ENCODE measurements around the gene HS6ST1.

HS6ST1 gene

DNA sequence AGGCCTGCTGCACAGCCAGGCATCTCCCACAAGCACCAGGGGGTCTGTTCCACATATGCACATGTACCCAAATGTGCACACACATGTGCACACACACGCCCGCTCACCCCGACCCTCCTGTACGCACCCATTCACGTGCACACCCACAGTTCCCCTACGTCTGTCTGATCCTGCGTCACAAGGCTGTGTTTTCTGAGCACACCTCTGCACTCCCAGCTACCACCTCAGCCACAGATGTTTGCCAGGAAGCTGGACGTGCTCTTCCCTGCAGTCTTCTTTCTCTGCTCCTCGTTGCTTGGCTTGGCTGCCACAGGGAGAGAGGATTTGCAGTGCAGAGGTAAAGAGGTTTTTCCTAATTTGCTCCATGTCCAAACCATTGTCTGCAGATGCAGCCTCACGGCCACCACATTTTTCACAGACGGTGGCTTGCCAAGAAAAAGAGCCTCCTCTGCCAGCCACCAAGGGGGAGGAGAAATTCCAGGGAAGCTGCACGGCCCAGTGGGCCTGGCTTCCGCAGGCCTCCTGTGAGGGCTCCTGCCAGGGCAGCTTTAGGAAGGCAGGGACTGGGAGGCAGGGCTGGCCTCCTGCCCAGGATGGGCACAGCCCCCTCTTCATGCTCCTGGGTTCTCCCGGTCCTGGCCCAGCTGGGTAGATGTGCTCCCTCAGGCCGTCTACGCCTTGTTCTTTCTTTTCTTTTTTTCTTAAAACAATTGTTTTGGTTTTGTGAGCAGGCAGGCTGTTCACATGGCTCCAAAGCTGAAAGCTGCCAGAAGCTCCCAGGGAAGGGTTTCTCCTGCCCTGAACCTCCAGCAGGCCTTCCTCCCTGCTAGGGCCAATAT is 29.3 kb upstream of the HS6ST1 start:
- peak; percentile 80 to 94 for DNase-seq

DNA sequence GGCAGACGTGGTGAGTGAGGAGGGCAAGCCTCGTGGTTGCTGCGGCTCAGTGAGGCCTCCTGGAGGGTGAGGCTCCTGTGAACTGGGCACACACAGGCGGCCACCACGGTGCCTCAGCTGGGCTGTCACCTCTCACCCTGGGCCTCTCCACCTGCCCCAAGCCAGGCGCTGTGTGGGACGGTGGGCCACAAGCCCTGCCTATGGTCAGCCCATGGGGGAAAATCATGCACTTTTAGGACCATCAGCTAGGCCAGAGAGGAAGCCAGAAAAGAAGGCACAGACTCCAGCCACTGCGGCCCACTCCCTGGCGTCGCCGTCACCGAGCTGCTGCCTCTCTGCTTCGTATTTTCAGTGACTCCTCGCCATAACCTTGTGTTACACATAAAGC is 28.5 kb upstream of the HS6ST1 start:
- DNase-seq: no peak

DNA sequence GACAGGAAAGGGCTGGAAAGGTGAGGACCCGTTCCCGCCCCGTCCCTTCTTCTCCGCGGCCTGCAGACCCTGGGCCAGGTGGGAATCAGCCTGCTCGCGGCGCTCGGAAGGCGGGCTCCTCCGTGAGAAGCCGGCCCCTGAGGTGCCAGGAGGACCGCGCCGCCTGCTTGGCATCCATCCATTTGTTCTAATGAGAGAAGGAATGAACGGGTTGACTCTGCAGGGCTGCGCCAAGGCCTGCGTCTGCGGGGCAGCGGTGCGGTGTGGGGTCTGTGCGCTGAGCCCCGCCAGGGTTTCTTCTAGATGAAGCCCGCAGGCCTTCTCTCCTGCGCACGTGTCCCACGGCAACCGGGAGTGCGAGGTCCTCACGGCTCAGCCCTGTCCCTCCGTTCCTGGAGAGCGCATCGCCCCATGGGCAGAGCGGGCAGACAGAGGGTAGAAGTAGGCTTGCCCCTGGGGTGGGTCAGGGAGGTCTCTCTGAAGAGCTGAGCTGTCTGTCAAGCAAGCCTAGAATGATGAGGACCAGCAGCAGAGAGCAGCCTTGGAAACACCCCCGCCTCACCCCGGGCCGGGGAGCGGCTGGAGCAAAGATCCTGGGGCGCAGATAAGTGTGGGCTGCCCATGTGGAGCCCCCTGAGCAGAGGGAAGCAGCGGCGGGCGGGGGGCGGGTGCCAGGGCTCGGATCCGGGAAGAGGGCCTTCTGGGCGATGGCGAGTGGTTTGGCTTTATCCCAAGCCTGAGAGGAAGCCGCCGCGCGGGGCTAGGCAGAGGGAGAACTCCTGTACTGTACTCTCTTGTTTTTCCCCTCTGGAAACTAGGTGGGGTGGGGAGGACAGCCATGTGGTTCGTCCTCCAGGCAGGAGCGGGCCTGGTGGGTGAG is 27.9 kb upstream of the HS6ST1 start:
- DNase-seq: no peak

DNA sequence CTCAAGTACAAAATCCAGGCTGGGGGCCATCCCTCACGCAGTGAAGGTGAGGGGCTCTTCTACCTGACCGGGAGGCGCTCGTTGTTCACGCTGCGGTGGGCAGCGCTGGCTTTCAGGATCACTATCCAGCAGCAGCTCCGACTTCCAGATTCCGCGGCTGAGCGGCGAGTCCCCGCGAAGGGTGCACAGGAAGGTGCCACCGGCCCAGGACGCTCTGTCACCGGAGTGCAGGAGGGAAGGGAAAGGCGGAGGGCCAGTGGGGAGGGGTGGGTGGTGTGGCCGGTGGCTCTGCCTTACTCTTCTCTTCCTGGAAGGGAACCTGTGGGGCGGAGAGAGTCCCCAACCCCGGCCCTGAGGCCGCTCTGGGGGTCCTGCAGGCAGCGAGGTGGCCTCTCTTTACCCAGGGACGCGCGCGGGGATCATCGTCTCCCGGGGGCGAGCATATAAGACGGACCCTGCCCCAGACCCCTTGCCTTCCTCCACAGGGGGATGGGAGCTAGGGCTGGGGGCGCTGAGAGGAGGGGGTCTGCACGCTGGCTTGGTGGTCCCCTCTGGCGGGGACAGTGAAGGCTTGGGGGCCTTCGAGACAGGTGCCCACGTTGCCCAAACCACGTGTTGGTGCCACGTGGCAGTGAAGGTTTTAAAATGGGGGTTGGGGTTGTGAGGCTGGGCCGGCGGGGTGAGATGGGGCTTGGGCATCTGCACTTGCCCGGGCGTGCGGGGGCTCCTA is 26.9 kb upstream of the HS6ST1 start:
- DNase-seq: no peak

DNA sequence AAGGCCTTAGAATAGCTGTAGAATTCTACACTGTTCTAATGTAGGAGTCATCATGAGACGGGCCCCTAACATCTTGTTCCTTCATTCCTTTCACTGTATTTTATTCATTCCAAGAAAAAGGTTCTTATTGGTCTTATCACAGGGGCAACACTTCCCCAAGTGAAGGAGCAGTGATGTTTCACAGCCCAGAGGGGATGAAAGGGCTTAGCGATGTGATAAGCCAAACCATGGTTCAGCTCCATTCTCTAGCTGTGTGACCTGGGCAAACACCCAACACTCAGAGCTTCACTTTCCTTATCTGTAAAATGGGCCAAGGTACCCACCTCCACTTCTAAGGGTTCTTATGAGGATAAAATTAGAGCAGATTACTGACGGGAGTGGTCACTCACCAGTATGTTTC is 25.4 kb upstream of the HS6ST1 start:
- DNase-seq: no peak

DNA sequence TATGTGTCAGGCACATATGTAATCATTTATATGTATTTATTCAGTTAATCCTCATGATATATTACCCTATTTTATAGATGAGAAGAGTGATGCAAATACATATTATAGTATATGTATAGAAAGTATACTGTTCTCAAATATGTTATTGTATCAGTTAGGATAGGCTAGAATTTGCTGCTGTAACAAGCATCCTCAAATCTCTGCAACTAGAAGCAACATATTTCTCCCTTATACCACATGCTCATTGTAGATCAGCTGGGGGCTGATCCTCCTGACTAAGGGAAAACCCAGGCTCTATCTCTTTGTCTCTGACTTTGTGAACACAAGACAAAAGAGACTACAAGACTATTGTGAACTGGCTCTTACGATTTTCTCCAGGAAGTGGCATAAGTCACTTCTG is 24.8 kb upstream of the HS6ST1 start:
- DNase-seq: no peak

DNA sequence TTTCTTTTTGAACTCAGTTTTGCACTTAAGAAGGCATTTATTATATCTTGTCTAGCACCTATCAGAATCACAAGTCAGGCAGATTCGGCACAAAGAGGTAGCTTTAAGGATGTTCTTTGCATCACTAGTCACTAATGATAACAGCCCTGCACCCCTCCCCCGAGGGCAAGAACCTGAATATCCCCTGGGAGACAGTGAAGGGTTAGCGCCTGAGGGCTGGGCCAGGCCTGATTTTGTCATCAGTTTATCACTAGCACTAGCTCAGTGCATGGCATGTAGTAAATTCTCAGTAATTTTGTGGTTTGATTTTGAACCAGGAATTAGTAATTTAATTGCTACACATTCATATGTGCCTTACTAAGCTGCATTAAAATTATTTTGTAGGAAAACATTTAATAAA is 23.9 kb upstream of the HS6ST1 start:
- no peak for DNase-seq

DNA sequence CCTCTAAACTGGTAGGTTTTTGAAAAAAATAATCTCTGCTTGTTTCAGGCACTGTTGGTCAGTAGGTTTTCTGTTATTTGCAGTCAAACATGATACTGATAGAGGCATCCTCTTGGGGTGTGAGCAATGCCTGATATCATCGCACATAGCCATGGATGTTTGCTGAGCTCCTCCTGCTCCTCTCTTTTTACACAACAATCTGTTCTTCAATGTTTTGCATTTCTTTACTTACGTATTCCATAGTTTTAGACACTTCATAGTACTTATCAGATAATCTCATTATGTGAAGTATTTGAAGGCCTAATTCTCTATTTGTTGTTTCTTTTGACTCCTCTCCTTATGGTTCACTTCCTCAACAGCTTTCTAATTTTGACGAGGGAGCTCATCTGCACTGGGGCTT is 23.0 kb upstream of the HS6ST1 start:
- DNase-seq: no peak

DNA sequence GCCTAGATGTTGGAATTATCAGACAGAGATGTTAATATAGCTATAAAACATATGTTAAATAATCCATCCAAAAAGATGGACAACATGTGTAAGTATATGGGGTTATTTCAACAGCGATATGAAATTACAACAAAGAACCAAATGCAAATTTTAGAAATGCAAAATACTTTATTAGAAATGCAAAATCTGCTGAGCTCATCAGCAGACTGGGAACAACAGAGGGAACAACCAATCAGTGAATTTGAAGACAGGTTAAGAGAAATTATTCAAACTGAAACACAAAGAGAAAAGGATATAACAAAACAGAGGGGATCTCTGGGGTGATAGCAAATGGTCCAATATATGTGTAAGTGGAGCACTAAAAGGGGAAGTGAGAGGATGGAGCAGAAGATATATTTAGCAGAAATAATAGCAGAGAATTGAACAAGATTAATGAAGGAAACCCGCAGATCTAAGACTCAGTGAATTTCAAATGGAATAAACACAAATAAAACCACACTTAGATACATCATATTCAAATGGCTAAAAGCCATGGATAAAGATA is 13.5 kb upstream of the HS6ST1 start:
- no peak for DNase-seq

DNA sequence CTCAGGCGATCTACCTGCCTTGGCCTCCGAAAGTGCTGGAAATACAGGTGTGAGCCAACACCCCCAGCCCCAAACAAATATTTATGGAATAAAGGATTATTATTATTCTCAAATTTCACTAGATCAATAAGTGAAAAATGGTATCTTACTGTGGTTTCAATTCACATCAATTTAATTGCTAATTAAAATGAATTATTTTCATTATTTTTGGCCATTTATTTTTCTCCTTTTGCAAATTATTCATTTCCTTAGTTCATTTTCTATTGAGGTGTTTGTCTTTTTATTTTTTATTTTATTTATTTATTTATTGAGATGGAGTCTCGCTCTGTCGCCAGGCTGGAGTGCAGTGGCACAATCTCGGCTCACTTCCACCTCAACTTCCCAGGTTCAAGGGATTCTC is 11.9 kb upstream of the HS6ST1 start:
- DNase-seq: no peak

DNA sequence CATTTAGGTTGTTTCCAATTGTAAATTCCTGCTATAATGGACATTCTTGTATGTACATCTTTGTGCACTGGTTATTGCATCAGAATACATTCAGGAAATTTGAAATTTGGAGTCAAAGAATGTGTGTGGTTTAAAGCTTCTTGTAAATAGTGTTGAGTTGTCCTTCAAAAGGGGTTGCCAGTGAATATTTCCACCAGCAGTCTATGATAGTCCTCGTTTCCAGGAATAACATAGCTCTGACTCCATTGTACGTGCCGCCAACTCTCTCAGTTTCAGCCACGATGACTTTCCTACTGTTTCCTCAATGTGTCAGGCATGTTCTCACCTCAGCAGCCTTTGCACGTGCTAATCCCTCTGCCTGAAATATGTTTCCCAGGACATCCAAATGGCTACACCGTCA is 10.9 kb upstream of the HS6ST1 start:
- DNase-seq: no peak

DNA sequence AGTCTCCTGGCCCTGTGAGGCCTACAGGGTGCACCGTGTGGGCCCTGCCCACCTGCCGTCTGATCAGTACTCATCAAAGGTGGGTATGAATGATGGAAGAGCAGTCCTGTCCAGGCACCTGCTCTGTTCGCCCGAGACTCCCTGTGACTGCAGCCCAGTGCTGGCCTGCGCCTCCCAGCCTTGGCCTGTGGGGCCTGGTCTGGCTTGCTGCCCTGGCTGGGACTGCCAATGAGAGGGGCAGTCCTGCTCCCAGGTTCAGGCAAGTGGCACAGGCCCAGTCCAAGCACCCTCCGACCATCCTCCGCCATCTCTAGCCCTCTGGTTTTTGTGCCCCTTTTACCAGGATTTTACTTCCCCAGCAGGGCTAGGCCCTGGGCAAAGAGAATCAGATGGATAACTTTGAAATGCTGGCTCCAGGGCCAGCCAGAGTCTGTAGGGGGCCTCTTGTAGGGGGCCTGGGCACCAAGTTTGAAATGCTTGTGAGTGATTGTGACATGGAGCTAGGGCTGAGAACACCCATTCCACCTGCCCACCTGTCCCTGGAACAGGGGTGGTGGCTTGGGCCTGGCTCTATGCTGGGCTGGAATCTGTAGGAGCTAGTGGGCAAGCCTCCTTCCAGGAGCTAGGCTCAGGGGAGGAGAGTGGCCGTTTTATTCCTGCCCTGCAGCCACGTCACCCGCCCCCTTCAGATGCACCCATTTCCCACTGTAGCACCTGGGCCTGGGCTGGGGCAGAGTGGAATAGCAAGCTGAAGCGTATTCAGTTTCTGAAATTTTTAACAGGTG is 8.7 kb upstream of the HS6ST1 start:
- no peak for DNase-seq

DNA sequence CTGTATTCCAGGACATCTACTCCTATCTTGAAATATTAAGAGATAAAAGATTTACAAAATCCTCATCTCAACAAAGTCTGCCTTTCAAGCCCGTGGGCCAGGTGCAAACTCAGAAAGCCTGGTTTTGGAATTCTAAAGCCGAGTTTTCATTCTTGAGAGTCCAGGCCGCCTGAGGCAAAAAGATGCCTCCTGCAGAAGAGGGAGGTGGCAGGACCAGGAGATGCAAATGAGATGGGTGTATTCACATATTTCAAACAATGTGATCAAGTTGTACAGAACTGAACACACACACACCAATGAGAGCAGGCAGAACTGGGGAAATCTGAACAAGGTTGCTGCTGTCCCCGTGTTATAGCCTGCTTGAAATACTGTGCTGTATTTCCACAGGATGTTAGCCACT is 7.7 kb upstream of the HS6ST1 start:
- DNase-seq: no peak

DNA sequence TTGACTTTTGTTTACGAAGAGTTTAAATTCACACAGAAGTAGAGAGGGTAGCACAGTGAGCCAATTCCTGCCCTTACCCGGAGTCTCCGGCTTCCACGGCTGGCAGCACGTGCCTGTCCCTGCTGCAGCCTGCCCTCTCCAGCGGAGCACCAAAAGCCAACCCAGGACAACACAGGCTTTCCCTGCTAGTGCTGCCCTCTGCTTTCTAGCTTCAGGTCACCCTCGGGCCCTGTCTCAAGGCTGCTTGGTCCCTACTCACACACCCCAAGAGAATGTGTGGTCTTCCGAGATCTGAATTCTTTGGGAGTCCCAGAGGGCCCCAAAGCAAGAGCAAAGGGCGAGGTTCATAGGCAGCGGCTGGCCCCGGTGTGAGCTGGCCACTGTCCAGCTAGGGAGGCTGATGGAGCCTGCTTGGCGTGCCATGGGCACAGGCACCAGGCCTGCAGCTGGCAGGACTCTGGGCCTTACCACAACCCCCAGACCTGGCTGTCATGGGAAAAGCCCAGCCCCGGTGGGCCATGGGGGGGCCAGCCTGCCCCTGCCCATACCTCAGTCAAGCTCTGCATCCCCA is 7.0 kb upstream of the HS6ST1 start:
- no peak for DNase-seq

DNA sequence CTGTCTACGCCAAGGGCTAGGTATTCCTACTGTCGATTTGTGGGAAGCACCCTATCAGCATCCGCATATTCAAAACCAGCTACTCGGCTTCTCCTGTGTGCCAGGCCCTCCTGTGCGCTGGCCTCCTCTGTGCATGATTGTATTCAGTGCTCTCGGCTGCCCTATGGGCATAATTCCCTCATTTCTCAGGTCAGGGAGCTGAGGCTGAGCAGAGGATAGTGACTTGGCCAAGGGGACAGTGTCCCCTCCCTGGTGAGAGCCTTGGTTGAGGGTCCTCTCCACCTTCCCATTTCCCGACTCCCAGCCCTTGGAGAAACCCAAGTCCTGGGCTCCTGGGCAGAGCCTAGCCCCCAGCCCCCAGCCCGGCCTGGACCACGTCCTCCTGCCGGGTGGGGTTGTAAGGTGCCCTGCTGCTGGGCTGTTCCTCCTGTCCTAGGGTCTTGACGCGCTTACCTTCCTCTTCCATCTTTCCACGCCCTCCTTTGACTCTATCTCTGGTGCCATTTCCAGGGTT is 6.3 kb upstream of the HS6ST1 start:
- DNase-seq: no peak

DNA sequence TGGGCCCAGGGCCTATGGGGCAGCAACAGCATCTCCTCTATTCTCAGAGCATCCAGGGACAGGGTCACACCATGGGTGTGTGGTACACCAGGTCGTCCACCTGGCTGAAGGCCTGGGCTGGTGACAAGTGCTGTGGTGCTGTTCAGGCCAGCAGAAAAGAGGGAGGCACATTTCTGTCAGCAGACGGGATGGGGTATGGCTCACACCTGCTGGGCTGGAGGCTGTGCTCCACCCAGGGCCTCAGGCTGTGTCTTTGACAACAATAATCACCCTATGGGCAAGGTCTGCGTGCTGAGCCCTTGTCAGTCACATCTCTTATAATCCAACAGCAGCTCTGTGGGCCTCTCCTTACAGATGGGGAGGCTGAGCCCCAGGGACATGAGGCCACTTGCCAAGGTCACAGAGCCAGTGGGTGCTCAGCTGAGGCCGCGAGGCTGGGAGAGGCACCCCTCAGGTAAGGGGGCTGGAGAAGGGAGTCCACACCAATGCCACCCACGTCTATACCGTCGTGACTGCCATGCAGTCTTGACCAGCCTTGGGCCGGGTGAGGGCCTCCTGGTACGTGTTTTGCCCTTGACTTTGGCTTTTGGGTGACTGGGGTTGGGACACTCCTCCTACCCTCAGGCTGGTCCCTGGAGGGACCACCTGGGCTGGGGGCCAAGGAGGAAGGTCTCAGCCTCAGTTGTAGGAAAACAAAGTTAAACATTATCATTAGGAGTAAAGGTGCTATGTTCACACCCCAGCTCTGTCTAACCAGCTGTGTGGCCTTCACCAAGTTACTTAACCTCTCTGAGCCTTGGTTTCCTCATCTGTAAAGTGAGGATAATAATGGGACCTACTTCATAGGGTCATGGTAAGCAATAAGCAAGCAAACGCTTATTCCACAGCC is 5.6 kb upstream of the HS6ST1 start:
- DNase-seq: no peak

DNA sequence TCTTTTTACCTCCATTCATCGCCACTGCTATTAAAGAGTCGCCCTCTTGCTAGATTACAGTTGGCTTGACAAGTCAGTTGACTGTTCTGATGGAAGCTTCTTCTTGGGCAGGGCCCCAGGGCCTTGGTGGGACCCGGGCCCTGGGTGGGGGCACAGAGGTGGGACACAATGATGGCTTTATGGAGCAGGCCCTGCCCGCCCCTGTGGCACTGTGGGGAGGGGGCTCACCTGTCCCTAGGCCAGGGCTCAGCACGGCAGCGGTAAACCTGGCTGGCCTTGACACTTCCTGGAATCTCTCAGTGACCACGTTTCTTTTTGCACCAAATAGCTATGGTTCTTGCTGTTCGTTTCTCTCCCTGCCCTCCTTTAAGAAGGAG is 4.9 kb upstream of the HS6ST1 start:
- DNase-seq: no peak

DNA sequence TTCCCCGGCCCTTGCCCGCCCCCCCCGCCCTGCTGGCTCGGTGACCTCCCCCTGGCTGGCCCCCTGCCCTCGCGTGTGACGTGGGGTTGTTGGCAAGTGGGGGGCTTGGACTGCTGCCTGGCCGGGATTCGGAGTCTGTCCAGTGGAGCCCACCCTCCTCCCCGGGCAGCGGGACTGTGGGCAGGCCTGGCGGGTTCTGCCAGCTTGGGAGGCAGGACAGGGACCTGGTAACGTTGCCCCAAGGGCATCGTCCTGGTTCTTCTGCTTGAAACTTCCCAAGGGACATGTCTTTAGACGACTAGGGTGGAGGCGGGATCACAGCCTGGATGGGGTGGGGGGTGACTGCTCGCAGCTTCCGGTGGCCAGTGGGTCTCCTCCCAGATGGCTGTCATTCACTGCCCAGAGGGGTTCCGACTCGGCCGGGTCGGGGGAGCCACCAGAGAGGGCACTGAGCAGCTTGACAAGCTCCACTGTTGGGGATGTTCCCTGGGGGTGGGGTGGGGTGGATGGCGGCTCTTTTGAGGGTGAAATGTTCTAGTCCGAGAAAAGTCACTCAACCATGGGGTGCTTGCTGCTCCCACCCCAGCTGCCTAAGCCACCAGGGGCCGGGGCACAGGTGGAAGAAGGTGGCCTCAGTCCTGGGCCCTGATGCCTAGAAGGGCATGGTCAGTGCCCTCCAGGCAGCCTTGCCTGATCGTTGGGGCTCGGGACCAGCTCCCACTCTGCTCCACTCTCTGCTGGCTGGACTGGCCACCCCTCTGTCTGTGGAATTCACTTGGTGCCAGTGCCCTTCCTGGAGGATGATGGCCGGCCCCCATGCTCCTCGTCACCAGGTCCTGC is 4.3 kb upstream of the HS6ST1 start:
- DNase-seq: no peak

DNA sequence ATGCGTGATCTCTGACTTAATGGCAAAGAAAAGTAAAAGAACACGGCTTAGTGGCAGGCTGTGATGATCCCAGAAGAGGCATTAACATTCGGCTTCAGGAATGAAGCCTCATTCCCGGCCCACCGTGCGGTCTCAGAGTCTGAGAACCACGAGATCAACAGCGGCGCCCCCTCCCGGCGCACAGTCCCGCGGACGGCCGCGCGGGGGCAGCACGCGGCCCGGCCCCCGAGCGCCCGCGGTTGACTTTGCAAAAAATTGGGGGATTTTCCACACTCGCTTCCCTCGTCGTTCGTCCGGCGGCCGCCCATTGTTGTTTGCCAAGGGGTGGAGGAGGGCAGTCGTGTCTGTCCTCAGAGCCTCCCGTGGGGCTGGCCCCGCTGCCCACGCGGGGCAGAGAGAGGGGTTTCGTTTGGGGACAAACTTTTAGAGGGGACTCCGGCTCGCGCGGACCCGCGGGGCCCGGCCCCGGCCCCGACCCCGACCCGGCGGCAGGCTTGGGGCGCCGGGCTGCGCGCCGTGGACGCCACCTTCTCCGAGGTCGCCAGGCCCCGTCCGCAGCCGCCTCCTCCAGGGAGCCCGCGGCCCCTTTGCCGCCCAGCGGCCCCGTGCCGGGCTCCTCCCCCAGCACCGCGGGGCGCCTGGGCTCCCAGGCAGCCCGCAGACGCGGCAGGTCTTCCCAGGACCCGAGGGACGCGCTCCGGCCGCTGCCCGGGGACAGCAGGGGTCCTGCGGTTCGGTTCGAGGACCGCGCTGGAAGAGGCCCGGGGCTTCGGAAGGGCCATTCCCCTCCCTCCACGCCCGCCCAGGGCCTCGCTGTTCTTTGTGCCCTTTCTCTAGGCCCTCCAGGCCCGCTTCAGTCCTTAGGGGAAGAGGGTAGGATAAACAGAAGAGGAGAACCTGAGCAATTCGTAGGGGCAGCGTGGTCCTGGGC is 3.4 kb upstream of the HS6ST1 start:
- DNase-seq: peak; percentile 44 to 75

All from NCI-H446 (cell line).